Mucosa of stomach (tissue), 1 donor: ENCODE measurements around the gene SLC16A12.
A peak's percentile ranks its signal among the peaks of the same experiment; 100 is the strongest.
"Not testable (repeated sequence)": the region's sequence is repeated elsewhere in the genome, so short reads cannot be mapped to it uniquely, and the experiment has no call there.

Experiments
- H3K27me3 ChIP-seq: one replicate; pipeline ENCODE4 v1.7.0; 2013; ENCODE audit warnings: mild to moderate bottlenecking, low read length; ENCODE audit not compliant: control insufficient read depth, insufficient read depth
- H3K36me3 ChIP-seq: one replicate; pipeline ENCODE4 v1.7.0; 2013; ENCODE audit warnings: low read length; ENCODE audit not compliant: control insufficient read depth, insufficient read depth
- H3K4me1 ChIP-seq: one replicate; pipeline ENCODE4 v1.7.0; 2013; ENCODE audit warnings: mild to moderate bottlenecking, low read length; ENCODE audit not compliant: control insufficient read depth, insufficient read depth
- H3K4me3 ChIP-seq: one replicate; pipeline ENCODE4 v1.7.0; 2013; ENCODE audit warnings: low read length
- H3K9ac ChIP-seq: one replicate; pipeline ENCODE4 v1.7.0; 2013; ENCODE audit warnings: mild to moderate bottlenecking, low read length, moderate library complexity
- H3K9me3 ChIP-seq: one replicate; pipeline ENCODE4 v1.7.0; 2013; ENCODE audit warnings: mild to moderate bottlenecking, low read length, moderate library complexity; ENCODE audit not compliant: control insufficient read depth
- donor health status: Pancreatic carcinoma.

The SLC16A12 gene

GRCh38 chr10:89404104-89405047 is 131.0 kb downstream of the SLC16A12 start:
- Histone ChIP-seq H3K9me3 (no peaks in the 10 kb centered on the region), H3K27me3 (no peaks in the 10 kb centered on the region), H3K36me3 (no peaks in the 10 kb centered on the region), H3K9ac (no peak overlapping the region), H3K4me1 (no peaks in the 10 kb centered on the region), H3K4me3 (no peak overlapping the region)

GRCh38 chr10:89403043-89403442 is 132.4 kb downstream of the SLC16A12 start:
- Histone ChIP-seq H3K4me3 (no peak overlapping the region), H3K36me3 (no peaks in the 10 kb centered on the region), H3K9ac (no peak overlapping the region), H3K9me3 (no peaks in the 10 kb centered on the region), H3K27me3 (no peaks in the 10 kb centered on the region), H3K4me1 (no peaks in the 10 kb centered on the region)

GRCh38 chr10:89399956-89400355 is 135.4 kb downstream of the SLC16A12 start:
- Histone ChIP-seq H3K4me3 (no peak overlapping the region), H3K36me3 (no peaks in the 10 kb centered on the region), H3K9me3 (no peaks in the 10 kb centered on the region), H3K27me3 (no peaks in the 10 kb centered on the region), H3K9ac (no peak overlapping the region), H3K4me1 (no peaks in the 10 kb centered on the region)

- H3K4me3 ChIP-seq, result no peak overlapping the region
- no peaks in the 10 kb centered on the region for H3K9me3 ChIP-seq
- H3K27me3 ChIP-seq, result no peaks in the 10 kb centered on the region
- H3K9ac ChIP-seq, result no peak overlapping the region
- H3K4me1 ChIP-seq, result no peaks in the 10 kb centered on the region
- H3K36me3 ChIP-seq, result no peaks in the 10 kb centered on the region
Observed at GRCh38 chr10:89398003-89398749, 137.2 kb downstream of the SLC16A12 start.

GRCh38 chr10:89395141-89395540 is 140.3 kb downstream of the SLC16A12 start:
- H3K4me1 ChIP-seq, result peaks cover 4% of the 10 kb centered on the region
- no peaks in the 10 kb centered on the region for H3K9me3 ChIP-seq
- H3K36me3 ChIP-seq, result no peaks in the 10 kb centered on the region
- no peak overlapping the region for H3K4me3 ChIP-seq
- no peaks in the 10 kb centered on the region for H3K27me3 ChIP-seq
- no peak overlapping the region for H3K9ac ChIP-seq

GRCh38 chr10:89393898-89394297 is 141.5 kb downstream of the SLC16A12 start:
- Histone ChIP-seq H3K4me1 (peaks cover 4% of the 10 kb centered on the region), H3K36me3 (no peaks in the 10 kb centered on the region), H3K9ac (no peak overlapping the region), H3K27me3 (no peaks in the 10 kb centered on the region), H3K9me3 (no peaks in the 10 kb centered on the region), H3K4me3 (no peak overlapping the region)

GRCh38 chr10:89392974-89393373 is 142.4 kb downstream of the SLC16A12 start:
- Histone ChIP-seq H3K4me3 (peak overlapping the region; percentile 48), H3K9ac (peak overlapping the region; percentile 19), H3K4me1 (peaks cover 4% of the 10 kb centered on the region), H3K27me3 (no peaks in the 10 kb centered on the region), H3K9me3 (no peaks in the 10 kb centered on the region), H3K36me3 (no peaks in the 10 kb centered on the region)

GRCh38 chr10:89391907-89392756 is 143.3 kb downstream of the SLC16A12 start, which contains the start of gene IFIT1:
Gene IFIT1, plus strand, starts transcription at chr10:89392623. Its CDS starts 90 bp downstream, at chr10:89392713.
- peak within 1 kb of the TSS; percentile 19 for H3K9ac ChIP-seq
- H3K27me3 ChIP-seq, result no peaks in the 10 kb centered on the region
- H3K36me3 ChIP-seq, result no peaks in the 10 kb centered on the region
- no peaks in the 10 kb centered on the region for H3K9me3 ChIP-seq
- H3K4me1 ChIP-seq, result peaks cover 4% of the 10 kb centered on the region
- peak within 1 kb of the TSS; percentile 48 for H3K4me3 ChIP-seq

GRCh38 chr10:89391226-89391576 is 144.2 kb downstream of the SLC16A12 start:
- not testable (repeated sequence) for H3K27me3 ChIP-seq, H3K36me3 ChIP-seq, H3K9ac ChIP-seq, H3K9me3 ChIP-seq, H3K4me3 ChIP-seq, H3K4me1 ChIP-seq

- Histone ChIP-seq H3K4me3 (no peak overlapping the region), H3K27me3 (no peaks in the 10 kb centered on the region), H3K4me1 (peaks cover 4% of the 10 kb centered on the region), H3K9me3 (no peaks in the 10 kb centered on the region), H3K9ac (no peak overlapping the region), H3K36me3 (no peaks in the 10 kb centered on the region)
Observed at GRCh38 chr10:89390476-89391225, 144.7 kb downstream of the SLC16A12 start.

GRCh38 chr10:89389254-89389653 is 146.1 kb downstream of the SLC16A12 start:
- no peak overlapping the region for H3K9ac ChIP-seq
- H3K36me3 ChIP-seq, result no peaks in the 10 kb centered on the region
- H3K27me3 ChIP-seq, result no peaks in the 10 kb centered on the region
- no peak overlapping the region for H3K4me3 ChIP-seq
- peaks cover 4% of the 10 kb centered on the region for H3K4me1 ChIP-seq
- H3K9me3 ChIP-seq, result no peaks in the 10 kb centered on the region
